Prostate gland (tissue), 2 donors: ENCODE data around the gene GTPBP2. TPM values are rescaled to one million over a fixed set of nuclear protein-coding genes. Genes with fewer than 3 reads are reported as not detected.
"Not testable (repeated sequence)": the region's sequence is repeated elsewhere in the genome, so short reads cannot be mapped to it uniquely, and the experiment has no call there.

Experiments used
- DNase-seq: peaks from one replicate; pipeline ENCODE4 v3.0.0-alpha.2; 2019; ENCODE audit warnings: low spot score
- H3K27ac ChIP-seq, 2 donors: fragments of 200-600 bp; sonication (generic); 2 replicates each; pipeline ENCODE4 v1.5.1; 2017 to 2019
- H3K27me3 ChIP-seq: fragments of 200-600 bp; sonication (generic); replicated peaks from 2 replicates; pipeline ENCODE4 v1.5.1; 2019; ENCODE audit not compliant: insufficient read depth
- H3K36me3 ChIP-seq, 2 donors: fragments of 200-600 bp; sonication (generic); 1 replicate in 1 of 2; 2 replicates in 1 of 2; pipeline versions ENCODE4 v1.5.1 to v1.8.1; 2017 to 2019
- H3K4me1 ChIP-seq: fragments of 200-600 bp; sonication (generic); replicated peaks from 2 replicates; pipeline ENCODE4 v1.5.1; 2019
- H3K4me3 ChIP-seq, 2 donors: fragments of 200-600 bp; sonication (generic); 2 replicates each; pipeline ENCODE4 v1.5.1; 2017 to 2019
- H3K9me3 ChIP-seq: fragments of 200-600 bp; sonication (generic); 2 replicates; pipeline ENCODE4 v1.5.1; 2017
- POLR2A ChIP-seq: fragments of 450-650 bp; IDR thresholded peaks from one replicate; pipeline ENCODE4 v1.6.1; 2016; ENCODE audit warnings: antibody characterized with exemption, mild to moderate bottlenecking
- POLR2AphosphoS5 ChIP-seq: sonication (generic); formaldehyde crosslinking; IDR thresholded peaks from one replicate; pipeline ENCODE4 v1.6.1; 2017; ENCODE audit warnings: antibody characterized with exemption
- WGBS: methylation state at CpG from one replicate; pipeline ENCODE4 v1.1.5; 2018; 5-methylcytosine and 5-hydroxymethylcytosine counted together
- intact Hi-C: fragments of 100-400 bp; cut with DNase I; formaldehyde crosslinking; loops from one replicate; pipeline ENCODE4 v1.14.2; 2022
- total RNA-seq, 2 donors: library from RNA; depleted of rRNA; stranded (reverse); fragments of >200 nt; gene quantifications; one replicate each; pipeline ENCODE4 v1.1.0, GENCODE V29; 2016
- TF ChIP-seq, protein P1 (sequence below), 4 experiments: fragments of 200-600 bp in 2 of 4; fragments of 450-650 bp in 2 of 4; sonication (generic) in 2 of 4; IDR thresholded peaks; 1 replicate in 3 of 4; 2 replicates in 1 of 4; pipeline ENCODE4 v1.5.1; 2016 to 2019; ENCODE audit warnings: antibody characterized with exemption in 4 of 4, mild to moderate bottlenecking in 2 of 4, moderate library complexity in 2 of 4

The GTPBP2 gene
- total RNA-seq, 2 donors from 2014 or later, result 22.4 to 54.9 TPM

- Histone ChIP-seq H3K4me1 (no peaks in the 10 kb centered on the region), H3K27ac (no peak overlapping the region), H3K4me3 (no peak overlapping the region), H3K9me3 (no peaks in the 10 kb centered on the region), H3K27me3 (no peaks in the 10 kb centered on the region), H3K36me3 (no peaks in the 10 kb centered on the region)
- TF ChIP-seq, protein P1, sequence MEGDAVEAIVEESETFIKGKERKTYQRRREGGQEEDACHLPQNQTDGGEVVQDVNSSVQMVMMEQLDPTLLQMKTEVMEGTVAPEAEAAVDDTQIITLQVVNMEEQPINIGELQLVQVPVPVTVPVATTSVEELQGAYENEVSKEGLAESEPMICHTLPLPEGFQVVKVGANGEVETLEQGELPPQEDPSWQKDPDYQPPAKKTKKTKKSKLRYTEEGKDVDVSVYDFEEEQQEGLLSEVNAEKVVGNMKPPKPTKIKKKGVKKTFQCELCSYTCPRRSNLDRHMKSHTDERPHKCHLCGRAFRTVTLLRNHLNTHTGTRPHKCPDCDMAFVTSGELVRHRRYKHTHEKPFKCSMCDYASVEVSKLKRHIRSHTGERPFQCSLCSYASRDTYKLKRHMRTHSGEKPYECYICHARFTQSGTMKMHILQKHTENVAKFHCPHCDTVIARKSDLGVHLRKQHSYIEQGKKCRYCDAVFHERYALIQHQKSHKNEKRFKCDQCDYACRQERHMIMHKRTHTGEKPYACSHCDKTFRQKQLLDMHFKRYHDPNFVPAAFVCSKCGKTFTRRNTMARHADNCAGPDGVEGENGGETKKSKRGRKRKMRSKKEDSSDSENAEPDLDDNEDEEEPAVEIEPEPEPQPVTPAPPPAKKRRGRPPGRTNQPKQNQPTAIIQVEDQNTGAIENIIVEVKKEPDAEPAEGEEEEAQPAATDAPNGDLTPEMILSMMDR (IDR thresholded peaks at IDR 0.05), result no peak
- TF ChIP-seq POLR2A, result no peak
- intact Hi-C loops, result no loop called here
- WGBS, result 89% methylated on average over 2 of the region's 2 CpGs
- DNase-seq, result no peak
Observed at GRCh38 chr6:43606019-43606418, 23.0 kb downstream of the GTPBP2 start.

DNA sequence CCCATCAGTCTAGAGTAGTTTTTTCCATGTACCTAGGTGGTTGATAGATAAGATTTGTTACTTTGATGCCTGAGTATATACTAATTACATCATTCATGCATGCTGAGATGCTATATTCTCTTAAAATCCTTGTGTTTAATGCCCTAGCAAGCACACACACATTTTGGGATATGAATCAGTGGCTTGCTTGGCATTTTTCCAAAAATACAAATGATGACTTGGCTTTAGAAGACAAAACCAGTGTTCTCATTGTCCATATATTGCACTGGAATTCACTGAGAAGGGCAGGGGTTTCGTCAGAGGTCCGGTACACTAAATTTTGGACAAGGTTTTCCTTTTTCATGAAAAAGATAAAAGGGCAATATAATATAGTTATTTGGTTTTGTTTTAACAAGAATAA lies 24.9 kb downstream of the GTPBP2 start:
- Histone ChIP-seq H3K36me3 (no peaks in the 10 kb centered on the region), H3K27me3 (no peaks in the 10 kb centered on the region), H3K4me1 (no peaks in the 10 kb centered on the region), H3K4me3 (no peak overlapping the region), H3K9me3 (no peaks in the 10 kb centered on the region), H3K27ac (no peak overlapping the region)
- intact Hi-C loops, result no loop called here
- TF ChIP-seq, protein P1 (IDR thresholded peaks at IDR 0.05), result no peak
- TF ChIP-seq POLR2AphosphoS5 (no peak), POLR2A (no peak)
- no peak for DNase-seq
- WGBS, result 78% methylated on average over 2 of the region's 2 CpGs

- no peak for DNase-seq
- TF ChIP-seq, protein P1 (IDR thresholded peaks at IDR 0.05), result no peak
- TF ChIP-seq POLR2A, result no peak
- no peak for TF ChIP-seq POLR2AphosphoS5
- intact Hi-C loops, result no loop called here
- WGBS, result 93% methylated on average over 2 of the region's 2 CpGs
- H3K4me1 ChIP-seq, result no peaks in the 10 kb centered on the region
- H3K36me3 ChIP-seq, result no peaks in the 10 kb centered on the region
- H3K27me3 ChIP-seq, result no peaks in the 10 kb centered on the region
- H3K4me3 ChIP-seq, result no peak overlapping the region
- H3K9me3 ChIP-seq, result no peaks in the 10 kb centered on the region
- H3K27ac ChIP-seq, result no peak overlapping the region
Observed at GRCh38 chr6:43600595-43600994, 28.5 kb downstream of the GTPBP2 start.

DNA sequence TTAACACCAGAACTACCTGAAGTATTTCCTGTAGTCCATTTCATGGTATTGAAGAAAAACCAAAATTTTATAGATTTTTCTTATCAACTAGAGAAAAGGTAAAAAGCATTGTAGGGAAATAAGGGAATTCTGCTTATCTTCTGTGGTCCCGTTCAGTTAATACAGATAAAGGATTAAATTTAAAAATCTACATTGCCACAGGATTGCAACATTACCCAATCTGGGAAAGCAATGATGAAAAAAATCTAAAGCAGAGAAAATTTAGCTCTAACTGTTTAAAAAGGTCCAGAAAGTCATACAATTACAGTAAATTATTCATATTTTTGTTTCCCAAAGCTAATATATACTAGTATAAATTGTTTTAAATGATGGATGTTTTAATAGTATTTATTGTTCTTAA lies 35.1 kb downstream of the GTPBP2 start:
- no peaks in the 10 kb centered on the region for H3K4me1 ChIP-seq
- H3K36me3 ChIP-seq, result no peaks in the 10 kb centered on the region
- no peak overlapping the region for H3K27ac ChIP-seq
- H3K4me3 ChIP-seq, result no peak overlapping the region
- WGBS, result 79% methylated on average over 1 of the region's 1 CpG
- TF ChIP-seq, protein P1 (IDR thresholded peaks at IDR 0.05), result no peak
- TF ChIP-seq POLR2AphosphoS5 (no peak), POLR2A (no peak)
- DNase-seq, result no peak
- no peaks in the 10 kb centered on the region for H3K27me3 ChIP-seq
- H3K9me3 ChIP-seq, result no peaks in the 10 kb centered on the region
- intact Hi-C loops, result no loop called here

DNA sequence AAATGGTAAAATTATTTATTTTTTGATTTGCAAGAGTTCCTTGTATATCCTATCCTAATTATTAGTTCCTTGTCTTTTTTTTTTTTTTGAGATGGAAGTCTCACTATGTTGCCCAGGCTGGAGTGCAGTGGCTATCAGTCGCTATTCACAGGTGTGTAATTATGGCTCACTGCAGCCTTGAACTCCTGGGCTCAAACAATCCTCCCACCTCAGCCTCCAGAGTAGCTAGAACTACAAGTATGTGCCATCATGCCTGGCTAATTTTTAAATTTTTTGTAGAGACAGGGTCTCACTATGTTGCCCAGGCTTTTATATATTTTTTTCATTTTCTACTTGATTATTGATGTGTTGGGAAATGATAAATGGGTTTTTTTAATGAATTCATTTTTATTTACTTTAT lies 39.5 kb downstream of the GTPBP2 start:
- H3K4me1 ChIP-seq, H3K9me3 ChIP-seq, H3K27me3 ChIP-seq, H3K27ac ChIP-seq, H3K36me3 ChIP-seq, intact Hi-C loops, H3K4me3 ChIP-seq, DNase-seq: not testable (repeated sequence)
- 96% methylated on average over 1 of the region's 1 CpG for WGBS
